Measurements from ENCODE around the gene ZNF335. TPM values are rescaled to one million over a fixed set of nuclear protein-coding genes. Genes with fewer than 3 reads are reported as not detected.

ZNF335 gene
- total and polyA plus RNA-seq, 2 of the 13 experiments (the other 11 are each of a cell fraction or from before 2014, with no cell fraction given), result 9.7 to 13.7 TPM

GRCh38 chr20:46014517-46015396 lies 42.8 kb upstream of the ZNF335 start (continued):
- TF ChIP-seq ZSCAN29 (CRISPR knock-in tag; conservative IDR thresholded peaks at IDR 0.05) (no peak; the same call in 1 of the 2 replicates), CEBPG (CRISPR knock-in tag; IDR thresholded peaks at IDR 0.05) (peak; percentile 25; the same call in 1 of the 2 replicates), ZNF256 (CRISPR knock-in tag; conservative IDR thresholded peaks at IDR 0.05) (no peak), SNRNP70 (IDR thresholded peaks at IDR 0.05; ENCODE audit: low read depth, low read length) (no peak), FLYWCH1 (CRISPR knock-in tag; IDR thresholded peaks at IDR 0.05) (no peak), LBX2 (CRISPR knock-in tag; IDR thresholded peaks at IDR 0.05; ENCODE audit: borderline replicate concordance) (no peak; the same call in 1 of the 2 replicates), MEF2D (CRISPR knock-in tag; IDR thresholded peaks at IDR 0.05) (no peak), FOXK2 (IDR thresholded peaks at IDR 0.05) (no peak), TOPORS (CRISPR knock-in tag; IDR thresholded peaks at IDR 0.05) (no peak), ZBTB7A (CRISPR knock-in tag; IDR thresholded peaks at IDR 0.05) (no peak), FOXO1 (CRISPR knock-in tag; IDR thresholded peaks at IDR 0.05) (peak; percentile 85; the same call in 1 of the 2 replicates), ZNF619 (CRISPR knock-in tag; IDR thresholded peaks at IDR 0.05) (no peak), ZNF292 (CRISPR knock-in tag; IDR thresholded peaks at IDR 0.05; ENCODE audit: borderline replicate concordance, low read depth) (no peak), ZNF552 (CRISPR knock-in tag; IDR thresholded peaks at IDR 0.05; ENCODE audit: borderline replicate concordance) (no peak), MLXIP (CRISPR knock-in tag; IDR thresholded peaks at IDR 0.05; ENCODE audit: borderline replicate concordance) (no peak), HNF4G (IDR thresholded peaks at IDR 0.05; ENCODE audit: borderline replicate concordance, low read depth, low read length) (peak; percentile 82), HNF4G (CRISPR knock-in tag; IDR thresholded peaks at IDR 0.05; ENCODE audit: borderline replicate concordance, low read depth) (peak; percentile 49; the same call in 1 of the 2 replicates), MTERF4 (CRISPR knock-in tag; IDR thresholded peaks at IDR 0.05) (no peak), ZKSCAN8 (CRISPR knock-in tag; IDR thresholded peaks at IDR 0.05; ENCODE audit: borderline replicate concordance) (no peak), ZIK1 (CRISPR knock-in tag; IDR thresholded peaks at IDR 0.05; ENCODE audit: borderline replicate concordance, low read depth) (no peak), ZSCAN12 (CRISPR knock-in tag; IDR thresholded peaks at IDR 0.05) (no peak), ZNF678 (CRISPR knock-in tag; IDR thresholded peaks at IDR 0.05) (no peak), PHB2 (IDR thresholded peaks at IDR 0.05; ENCODE audit: partially characterized antibody) (no peak), ZNF766 (CRISPR knock-in tag; IDR thresholded peaks at IDR 0.05; ENCODE audit: borderline replicate concordance) (no peak), SIX4 (CRISPR knock-in tag; IDR thresholded peaks at IDR 0.05) (no peak)

Data from HepG2 (cell line).